ENCODE measurements around the gene TOB1. TPM values are rescaled to one million over a fixed set of nuclear protein-coding genes. Genes with fewer than 3 reads are reported as not detected.

Gene TOB1
- total RNA-seq, 3 donors from 2014 or later (not counting 1 experiment from before 2014, with no cell fraction given) = 51.1 to 123 (median 110) TPM

DNA sequence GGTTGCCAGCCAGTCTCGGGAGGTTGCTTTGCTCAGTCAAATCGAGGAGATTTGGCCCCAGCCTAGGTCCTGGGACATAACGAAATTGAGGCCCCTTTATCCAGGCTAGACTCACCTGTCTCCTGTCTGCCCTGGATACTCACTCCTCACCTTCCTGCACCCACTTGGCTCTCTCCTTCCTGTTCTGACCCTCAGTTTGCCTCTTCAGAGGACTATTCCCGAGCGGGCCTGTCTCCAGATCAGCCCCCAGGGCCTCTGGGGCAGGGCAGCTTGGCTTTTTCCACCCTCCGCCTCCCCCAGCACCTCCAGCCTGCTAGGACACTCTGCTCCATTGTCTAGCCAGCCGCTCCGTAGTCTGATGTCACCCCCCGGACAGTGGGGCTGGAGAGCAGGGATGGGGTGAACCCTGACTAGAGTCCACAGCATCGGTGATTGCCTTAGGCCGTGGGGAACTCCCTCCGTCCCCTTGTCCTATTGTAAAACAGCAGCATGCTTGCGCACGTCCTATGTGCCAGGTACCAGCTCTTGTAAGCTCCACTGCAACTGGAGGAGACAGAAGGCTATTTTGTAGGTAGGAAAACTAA, 21.9 kb downstream of the TOB1 start:
- Histone ChIP-seq H3K27me3 (ENCODE audit: control insufficient read depth, insufficient read depth, low read length) (no peaks in the 10 kb centered on the region), H3K9me3 (ENCODE audit: control insufficient read depth, insufficient read depth, low read length) (no peaks in the 10 kb centered on the region), H3K36me3 (ENCODE audit: control insufficient read depth, insufficient read depth, low read length) (no peaks in the 10 kb centered on the region), H3K4me1 (ENCODE audit: control insufficient read depth, insufficient read depth, low read length) (peaks cover 3% of the 10 kb centered on the region), H3K27ac (ENCODE audit: low read length) (no peak overlapping the region), H3K4me3 (ENCODE audit: low read length) (no peak overlapping the region)
- TF ChIP-seq, protein P1, sequence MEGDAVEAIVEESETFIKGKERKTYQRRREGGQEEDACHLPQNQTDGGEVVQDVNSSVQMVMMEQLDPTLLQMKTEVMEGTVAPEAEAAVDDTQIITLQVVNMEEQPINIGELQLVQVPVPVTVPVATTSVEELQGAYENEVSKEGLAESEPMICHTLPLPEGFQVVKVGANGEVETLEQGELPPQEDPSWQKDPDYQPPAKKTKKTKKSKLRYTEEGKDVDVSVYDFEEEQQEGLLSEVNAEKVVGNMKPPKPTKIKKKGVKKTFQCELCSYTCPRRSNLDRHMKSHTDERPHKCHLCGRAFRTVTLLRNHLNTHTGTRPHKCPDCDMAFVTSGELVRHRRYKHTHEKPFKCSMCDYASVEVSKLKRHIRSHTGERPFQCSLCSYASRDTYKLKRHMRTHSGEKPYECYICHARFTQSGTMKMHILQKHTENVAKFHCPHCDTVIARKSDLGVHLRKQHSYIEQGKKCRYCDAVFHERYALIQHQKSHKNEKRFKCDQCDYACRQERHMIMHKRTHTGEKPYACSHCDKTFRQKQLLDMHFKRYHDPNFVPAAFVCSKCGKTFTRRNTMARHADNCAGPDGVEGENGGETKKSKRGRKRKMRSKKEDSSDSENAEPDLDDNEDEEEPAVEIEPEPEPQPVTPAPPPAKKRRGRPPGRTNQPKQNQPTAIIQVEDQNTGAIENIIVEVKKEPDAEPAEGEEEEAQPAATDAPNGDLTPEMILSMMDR (IDR thresholded peaks at IDR 0.05) = no peak
- DNase-seq = no peak
- Mint-ChIP-seq H3K9me3 (no peaks in the 10 kb centered on the region), H3K36me3 (no peaks in the 10 kb centered on the region), H3K27me3 (ENCODE audit: low read depth in 2 of 2) (no peaks in the 10 kb centered on the region), H3K4me1 (no peaks in the 10 kb centered on the region), H3K27ac (no peak overlapping the region), H3K4me3 (no peak overlapping the region)
- intact Hi-C loops (cut with micrococcal nuclease) = loop anchor here (5.0 kb wide), 1 partner anchor 62 kb away; no protein-coding TSS in a partner anchor
- 94% methylated on average over 14 of the region's 14 CpGs for WGBS (ENCODE audit: insufficient coverage)
- no peak for ATAC-seq

DNA sequence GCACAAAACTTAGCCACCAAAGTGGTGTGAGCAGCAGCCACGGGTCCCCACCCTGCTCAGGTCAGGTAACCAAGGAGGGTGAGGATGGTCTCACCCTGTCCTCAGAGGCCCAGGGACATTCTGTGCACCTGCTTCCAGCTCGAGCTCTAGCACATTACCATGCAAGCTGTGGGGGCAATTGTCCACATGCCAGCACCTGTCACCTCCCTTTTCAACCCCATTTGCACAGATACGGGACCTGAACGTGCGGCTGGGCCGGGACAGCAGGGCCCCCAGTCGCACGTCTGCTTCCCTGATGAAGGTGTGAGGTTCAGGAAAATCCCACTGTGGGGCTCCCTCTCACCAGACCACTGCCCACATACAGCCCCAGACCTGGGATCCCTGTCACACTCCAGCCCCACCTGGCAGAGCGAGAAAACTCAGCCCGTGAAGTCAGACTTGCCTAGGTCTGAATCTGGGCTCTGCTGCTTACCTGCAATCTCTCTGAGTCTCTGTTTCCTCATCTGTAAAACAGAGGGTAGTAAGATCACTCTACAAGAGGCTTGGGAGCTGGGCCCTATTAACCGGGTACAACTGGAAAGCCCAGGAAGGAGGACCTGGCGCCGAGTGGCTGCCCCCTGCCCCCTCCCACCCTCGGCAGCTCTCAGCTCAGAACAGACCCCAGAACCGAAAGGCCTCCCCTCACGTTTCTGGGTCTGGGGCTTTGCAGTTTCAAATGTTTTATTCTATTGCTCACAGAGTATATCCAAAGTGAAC, 22.8 kb downstream of the TOB1 start:
- intact Hi-C loops (cut with micrococcal nuclease) = loop anchor here (2.0 to 5.0 kb wide), 2 partner anchors 61 to 297 kb away; partner anchors contain the start of gene SPATA20
- Mint-ChIP-seq H3K4me1 (no peaks in the 10 kb centered on the region), H3K9me3 (no peaks in the 10 kb centered on the region)

DNA sequence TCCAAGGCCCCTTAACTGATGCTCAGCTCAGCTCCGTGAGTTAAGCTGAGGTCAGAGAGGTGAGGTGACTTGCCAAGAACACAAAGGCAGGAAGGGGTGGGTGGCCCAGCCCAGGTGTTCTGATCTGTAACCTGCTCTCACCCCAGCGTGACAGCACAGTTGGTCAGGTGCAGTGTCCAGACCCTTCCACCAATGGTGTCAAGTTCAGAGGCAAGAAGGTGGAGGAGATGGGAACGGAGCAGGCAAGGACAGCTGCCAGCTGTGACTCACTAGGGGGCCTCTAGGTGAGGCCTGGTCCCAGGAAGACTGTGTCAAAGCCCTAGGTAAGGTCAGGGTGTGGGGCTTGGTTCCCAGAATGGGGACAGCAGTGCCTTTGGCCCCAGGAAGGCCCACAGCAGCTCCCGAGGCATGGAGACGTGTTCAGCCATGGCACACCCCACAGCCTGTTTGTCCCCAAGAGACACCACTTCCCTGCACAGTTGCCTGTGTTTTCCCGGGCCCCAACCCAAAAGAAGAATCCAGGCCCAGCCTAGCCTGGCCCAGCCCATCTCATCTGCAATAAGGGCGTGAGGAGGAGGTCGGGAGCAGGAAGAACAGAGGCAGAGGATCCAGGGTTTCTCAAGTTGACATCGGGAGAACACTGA, 23.5 kb downstream of the TOB1 start:
- intact Hi-C loops (cut with micrococcal nuclease) = loop anchor here (2.0 to 5.0 kb wide), 2 partner anchors 60 to 296 kb away; partner anchors contain the start of gene SPATA20
- Histone ChIP-seq H3K4me3 (ENCODE audit: low read length) (no peak overlapping the region), H3K27ac (ENCODE audit: low read length) (no peak overlapping the region), H3K36me3 (ENCODE audit: control insufficient read depth, insufficient read depth, low read length) (no peaks in the 10 kb centered on the region), H3K4me1 (ENCODE audit: control insufficient read depth, insufficient read depth, low read length) (peaks cover 3% of the 10 kb centered on the region), H3K27me3 (ENCODE audit: control insufficient read depth, insufficient read depth, low read length) (no peaks in the 10 kb centered on the region), H3K9me3 (ENCODE audit: control insufficient read depth, insufficient read depth, low read length) (no peaks in the 10 kb centered on the region)
- ATAC-seq (no peak), DNase-seq (no peak)
- TF ChIP-seq, protein P1 (IDR thresholded peaks at IDR 0.05) = no peak
- no peak overlapping the region for H3K4me3 Mint-ChIP-seq
- no peaks in the 10 kb centered on the region for H3K36me3 Mint-ChIP-seq
- no peaks in the 10 kb centered on the region for H3K27me3 Mint-ChIP-seq (ENCODE audit: low read depth in 2 of 2)
- no peak overlapping the region for H3K27ac Mint-ChIP-seq
- no peaks in the 10 kb centered on the region for H3K4me1 Mint-ChIP-seq
- 75% methylated on average over 9 of the region's 9 CpGs for WGBS (ENCODE audit: insufficient coverage)
- H3K9me3 Mint-ChIP-seq = no peaks in the 10 kb centered on the region

More for the DNA sequence above, 22.8 kb downstream of the TOB1 start:
- Mint-ChIP-seq H3K27me3 (ENCODE audit: low read depth in 2 of 2) (no peaks in the 10 kb centered on the region), H3K27ac (no peak overlapping the region), H3K36me3 (no peaks in the 10 kb centered on the region), H3K4me3 (no peak overlapping the region)
- ATAC-seq (no peak), DNase-seq (no peak)
- Histone ChIP-seq H3K4me1 (ENCODE audit: control insufficient read depth, insufficient read depth, low read length) (peaks cover 3% of the 10 kb centered on the region), H3K27me3 (ENCODE audit: control insufficient read depth, insufficient read depth, low read length) (no peaks in the 10 kb centered on the region), H3K9me3 (ENCODE audit: control insufficient read depth, insufficient read depth, low read length) (no peaks in the 10 kb centered on the region), H3K27ac (ENCODE audit: low read length) (no peak overlapping the region), H3K4me3 (ENCODE audit: low read length) (no peak overlapping the region), H3K36me3 (ENCODE audit: control insufficient read depth, insufficient read depth, low read length) (no peaks in the 10 kb centered on the region)
- 88% methylated on average over 14 of the region's 16 CpGs for WGBS (ENCODE audit: insufficient coverage)
- TF ChIP-seq, protein P1 (IDR thresholded peaks at IDR 0.05) = no peak
